Urinary bladder (tissue), 4 donors: Measurements from ENCODE around the gene SIGLEC7. TPM values are rescaled to one million over a fixed set of nuclear protein-coding genes. Genes with fewer than 3 reads are reported as not detected.

Experiments
- DNase-seq: peaks from one replicate; pipeline ENCODE4 v3.0.0-alpha.2; 2015; ENCODE audit errors: extremely low spot score
- H3K27ac ChIP-seq: one replicate; pipeline ENCODE4 v1.5.1; 2013; ENCODE audit warnings: low read depth, mild to moderate bottlenecking, moderate library complexity
- H3K36me3 ChIP-seq: one replicate; pipeline ENCODE4 v1.6.1; 2013; ENCODE audit warnings: mild to moderate bottlenecking, moderate library complexity; ENCODE audit not compliant: insufficient read depth
- H3K4me1 ChIP-seq: one replicate; pipeline ENCODE4 v1.6.1; 2013; ENCODE audit warnings: mild to moderate bottlenecking, moderate library complexity; ENCODE audit not compliant: insufficient read depth
- H3K4me3 ChIP-seq: one replicate; pipeline ENCODE4 v1.5.1; 2013; ENCODE audit warnings: low read depth, low read length
- WGBS: extraction: QIAGEN DNeasy Blood & Tissue Kit; methylation state at CpG from one replicate; pipeline ENCODE4 v1.1.7; 2013; 5-methylcytosine and 5-hydroxymethylcytosine counted together
- polyA plus RNA-seq: library from polyadenylated mRNA; stranded (reverse); fragments of 200-250 nt; gene quantifications from one replicate; pipeline ENCODE4 v1.2.3, GENCODE V29; 2013
- total RNA-seq: library from RNA; depleted of rRNA; stranded (reverse); fragments of >200 nt; gene quantifications from one replicate; pipeline ENCODE4 v1.2.3, GENCODE V29; 2014
- donor health status: healthy with polysubstance abuse.
- donor health status: healthy.

The SIGLEC7 gene
- total and polyA plus RNA-seq, 2 donors, result 0.85 to 3.4 TPM

DNA sequence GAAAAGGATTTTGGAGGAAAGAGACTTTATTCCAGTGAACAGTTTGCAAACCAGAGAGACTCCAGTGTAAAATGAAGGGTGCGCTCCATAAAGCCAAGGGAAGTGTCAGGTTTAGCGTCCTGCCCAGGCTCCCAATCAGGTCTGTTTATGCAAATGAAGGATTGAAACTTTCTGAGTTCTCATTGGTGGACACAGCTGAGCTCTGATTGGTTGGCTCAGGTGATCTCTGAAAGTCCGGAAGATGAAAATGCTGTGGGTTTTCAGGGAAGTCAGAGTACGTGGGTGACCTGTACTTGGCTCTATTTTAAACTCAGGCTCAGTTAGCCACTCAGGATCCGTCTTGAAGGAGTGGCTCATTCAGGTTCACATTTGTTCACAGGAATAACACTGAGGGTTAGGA is 54.1 kb downstream of the SIGLEC7 start:
- no peaks in the 10 kb centered on the region for H3K36me3 ChIP-seq
- WGBS, result 66% methylated on average over 5 of the region's 5 CpGs
- no peak overlapping the region for H3K4me3 ChIP-seq
- no peak for DNase-seq
- no peaks in the 10 kb centered on the region for H3K4me1 ChIP-seq
- no peak overlapping the region for H3K27ac ChIP-seq

DNA sequence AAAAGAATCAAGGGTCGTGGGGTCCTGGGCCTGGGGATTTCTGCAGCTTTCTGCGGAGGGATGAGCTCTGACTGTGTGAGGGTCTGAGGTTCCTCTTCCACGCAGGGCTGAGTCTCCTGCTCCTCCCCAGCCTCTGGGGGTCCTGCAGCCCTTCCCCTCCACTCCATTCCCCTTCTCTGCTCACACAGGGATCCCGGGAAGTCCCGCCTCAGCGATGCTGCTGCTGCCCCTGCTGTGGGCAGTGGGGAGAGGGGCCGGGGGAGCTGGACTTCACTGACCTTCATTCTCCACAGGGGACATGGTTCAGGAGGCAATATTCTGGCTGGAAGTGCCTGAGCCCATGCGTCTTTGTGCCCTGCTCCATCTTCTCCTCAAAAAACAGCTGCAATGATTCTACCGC is 56.5 kb downstream of the SIGLEC7 start:
- Histone ChIP-seq H3K36me3 (no peaks in the 10 kb centered on the region), H3K4me3 (no peak overlapping the region), H3K4me1 (no peaks in the 10 kb centered on the region), H3K27ac (no peak overlapping the region)
- DNase-seq, result no peak
- 71% methylated on average over 9 of the region's 9 CpGs for WGBS

DNA sequence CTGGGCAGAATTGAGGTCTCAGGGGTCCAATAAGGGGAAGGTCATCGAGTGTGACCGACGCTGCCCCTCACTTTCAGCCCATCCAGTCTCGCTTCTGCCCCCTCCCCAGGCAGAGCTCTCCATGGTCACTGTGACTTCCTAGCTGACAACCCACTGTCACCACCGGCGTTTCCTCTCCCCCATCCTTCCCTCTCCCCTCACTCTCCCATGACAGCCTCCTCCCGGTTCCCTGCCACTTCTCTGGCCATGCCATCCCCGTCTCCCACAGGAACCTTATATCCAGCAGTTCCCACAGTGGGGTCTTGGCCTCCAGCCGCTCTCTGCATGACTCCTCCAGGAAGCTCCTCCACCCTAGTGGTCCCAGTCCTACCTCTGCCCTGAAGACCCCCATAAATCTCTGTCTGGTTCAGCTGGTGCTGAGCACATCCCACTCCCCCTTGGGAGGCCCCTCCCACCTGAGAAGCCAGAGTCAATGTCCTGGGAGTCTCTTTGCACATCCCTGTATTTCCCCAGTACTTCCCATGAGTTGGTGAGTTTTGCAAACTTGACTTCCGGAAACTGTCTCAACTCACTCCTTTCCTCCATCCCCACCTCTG is 58.1 kb downstream of the SIGLEC7 start:
- no peak for DNase-seq
- no peak overlapping the region for H3K4me3 ChIP-seq
- no peak overlapping the region for H3K27ac ChIP-seq
- no peaks in the 10 kb centered on the region for H3K36me3 ChIP-seq
- 57% methylated on average over 10 of the region's 10 CpGs for WGBS
- no peaks in the 10 kb centered on the region for H3K4me1 ChIP-seq

DNA sequence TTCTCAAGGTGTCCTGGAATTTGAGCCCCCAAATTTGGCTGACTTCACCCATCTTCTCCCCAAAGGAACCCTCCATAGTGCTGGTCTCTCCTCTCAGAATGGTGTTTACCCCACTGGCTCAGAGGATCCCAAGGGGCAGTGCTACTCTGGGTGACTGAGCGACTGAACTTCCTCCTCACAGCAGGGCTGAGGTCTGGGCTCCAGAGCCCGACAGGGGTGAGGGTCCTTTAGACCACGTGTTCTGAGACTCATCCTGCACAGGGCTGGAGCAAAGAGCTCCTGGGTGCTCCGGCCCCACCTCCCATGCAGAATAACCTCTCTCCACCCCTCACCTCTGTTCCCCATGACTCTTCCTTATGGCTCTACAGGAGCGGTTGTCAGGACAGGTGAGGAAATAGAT is 59.6 kb downstream of the SIGLEC7 start:
- no peaks in the 10 kb centered on the region for H3K4me1 ChIP-seq
- H3K36me3 ChIP-seq, result no peaks in the 10 kb centered on the region
- WGBS, result 56% methylated on average over 5 of the region's 5 CpGs
- H3K4me3 ChIP-seq, result no peak overlapping the region
- DNase-seq, result no peak
- no peak overlapping the region for H3K27ac ChIP-seq

Other genes starting within 250 kb of the SIGLEC7 start
- gene KLK4, start 230.9 kb upstream of the SIGLEC7 start, total RNA-seq, result not detected
- gene KLK4, start 230.9 kb upstream of the SIGLEC7 start, polyA plus RNA-seq, result not detected
- not detected for gene KLK5, start 189.3 kb upstream of the SIGLEC7 start, total RNA-seq
- not detected for gene KLK5, start 189.3 kb upstream of the SIGLEC7 start, polyA plus RNA-seq
- gene KLK6, start 172.7 kb upstream of the SIGLEC7 start, total RNA-seq, result not detected
- not detected for gene KLK6, start 172.7 kb upstream of the SIGLEC7 start, polyA plus RNA-seq
- gene KLK7, start 158.4 kb upstream of the SIGLEC7 start, total RNA-seq, result 0.32 TPM
- gene KLK7, start 158.4 kb upstream of the SIGLEC7 start, polyA plus RNA-seq, result 0.14 TPM
- not detected for gene KLK8, start 140.7 kb upstream of the SIGLEC7 start, total RNA-seq
- gene KLK8, start 140.7 kb upstream of the SIGLEC7 start, polyA plus RNA-seq, result not detected
- gene KLK10, start 122.6 kb upstream of the SIGLEC7 start, total RNA-seq, result not detected
- gene KLK10, start 122.6 kb upstream of the SIGLEC7 start, polyA plus RNA-seq, result 0.33 TPM
- not detected for gene KLK11, start 115.7 kb upstream of the SIGLEC7 start, total RNA-seq
- 0.15 TPM for gene KLK11, start 115.7 kb upstream of the SIGLEC7 start, polyA plus RNA-seq
- gene KLK12, start 107.3 kb upstream of the SIGLEC7 start, total RNA-seq, result not detected
- not detected for gene KLK12, start 107.3 kb upstream of the SIGLEC7 start, polyA plus RNA-seq
- not detected for gene KLK13, start 77.2 kb upstream of the SIGLEC7 start, total RNA-seq
- 0.20 TPM for gene KLK13, start 77.2 kb upstream of the SIGLEC7 start, polyA plus RNA-seq
- not detected for gene KLK14, start 59.4 kb upstream of the SIGLEC7 start, total RNA-seq
- 0.29 TPM for gene KLK14, start 59.4 kb upstream of the SIGLEC7 start, polyA plus RNA-seq
- 2.8 TPM for gene CTU1, start 33.9 kb upstream of the SIGLEC7 start, total RNA-seq
- 4.9 TPM for gene CTU1, start 33.9 kb upstream of the SIGLEC7 start, polyA plus RNA-seq
- gene SIGLEC9, start 17.4 kb upstream of the SIGLEC7 start, total RNA-seq, result 1.4 TPM
- 5.5 TPM for gene SIGLEC9, start 17.4 kb upstream of the SIGLEC7 start, polyA plus RNA-seq
- gene CD33, start 82.8 kb downstream of the SIGLEC7 start, total RNA-seq, result 4.7 TPM
- gene CD33, start 82.8 kb downstream of the SIGLEC7 start, polyA plus RNA-seq, result 5.6 TPM
- gene SIGLECL1, start 108.8 kb downstream of the SIGLEC7 start, total RNA-seq, result not detected
- gene SIGLECL1, start 108.8 kb downstream of the SIGLEC7 start, polyA plus RNA-seq, result not detected
- 0.21 TPM for gene IGLON5, start 169.3 kb downstream of the SIGLEC7 start, total RNA-seq
- 0.25 TPM for gene IGLON5, start 169.3 kb downstream of the SIGLEC7 start, polyA plus RNA-seq
- 0.74 TPM for gene VSIG10L, start 199.8 kb downstream of the SIGLEC7 start, total RNA-seq
- gene VSIG10L, start 199.8 kb downstream of the SIGLEC7 start, polyA plus RNA-seq, result 3.7 TPM
- gene ETFB, start 224.1 kb downstream of the SIGLEC7 start, total RNA-seq, result 25.1 TPM
- gene ETFB, start 224.1 kb downstream of the SIGLEC7 start, polyA plus RNA-seq, result 121 TPM
- gene CLDND2, start 226.7 kb downstream of the SIGLEC7 start, total RNA-seq, result not detected
- 0.85 TPM for gene CLDND2, start 226.7 kb downstream of the SIGLEC7 start, polyA plus RNA-seq
- 1.3 TPM for gene NKG7, start 230.4 kb downstream of the SIGLEC7 start, total RNA-seq
- gene NKG7, start 230.4 kb downstream of the SIGLEC7 start, polyA plus RNA-seq, result 5.1 TPM
- gene LIM2, start 245.7 kb downstream of the SIGLEC7 start, total RNA-seq, result not detected
- gene LIM2, start 245.7 kb downstream of the SIGLEC7 start, polyA plus RNA-seq, result not detected
- not detected for gene C19orf84, start 248.3 kb downstream of the SIGLEC7 start, total RNA-seq
- gene C19orf84, start 248.3 kb downstream of the SIGLEC7 start, polyA plus RNA-seq, result not detected